HUDEP-2 (cell line): ENCODE measurements around the gene FGF21.
A peak's percentile ranks its signal among the peaks of the same experiment; 100 is the strongest.

Experiments used
- DNase-seq, 76 experiments: peaks; one replicate each; lab custom pipeline; 2025; ENCODE audit not compliant: unreplicated experiment in 76 of 76; lab: John Stamatoyannopoulos, UW

The FGF21 gene

DNA sequence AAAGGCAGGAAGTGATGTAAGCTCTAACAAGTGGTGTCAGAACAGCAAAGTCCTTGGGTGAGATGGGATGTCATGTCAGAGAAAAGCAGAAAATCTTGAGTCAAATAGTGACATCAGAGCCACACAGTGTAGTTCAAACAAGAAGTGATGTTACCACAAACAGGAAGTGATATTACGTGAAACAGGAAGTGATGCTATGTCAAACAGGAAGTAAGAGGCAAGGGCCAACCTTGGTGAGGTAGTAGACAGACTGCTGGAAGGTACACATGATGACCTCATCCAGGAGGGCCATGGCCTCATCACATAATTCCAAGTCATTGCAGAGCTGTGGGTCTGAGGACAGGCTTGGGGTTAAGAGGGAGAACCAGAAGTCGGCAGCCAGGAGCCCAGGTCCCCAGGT is 28.8 kb upstream of the FGF21 start:
- peak in 1 of 76 experiments; percentile 18 for DNase-seq

DNA sequence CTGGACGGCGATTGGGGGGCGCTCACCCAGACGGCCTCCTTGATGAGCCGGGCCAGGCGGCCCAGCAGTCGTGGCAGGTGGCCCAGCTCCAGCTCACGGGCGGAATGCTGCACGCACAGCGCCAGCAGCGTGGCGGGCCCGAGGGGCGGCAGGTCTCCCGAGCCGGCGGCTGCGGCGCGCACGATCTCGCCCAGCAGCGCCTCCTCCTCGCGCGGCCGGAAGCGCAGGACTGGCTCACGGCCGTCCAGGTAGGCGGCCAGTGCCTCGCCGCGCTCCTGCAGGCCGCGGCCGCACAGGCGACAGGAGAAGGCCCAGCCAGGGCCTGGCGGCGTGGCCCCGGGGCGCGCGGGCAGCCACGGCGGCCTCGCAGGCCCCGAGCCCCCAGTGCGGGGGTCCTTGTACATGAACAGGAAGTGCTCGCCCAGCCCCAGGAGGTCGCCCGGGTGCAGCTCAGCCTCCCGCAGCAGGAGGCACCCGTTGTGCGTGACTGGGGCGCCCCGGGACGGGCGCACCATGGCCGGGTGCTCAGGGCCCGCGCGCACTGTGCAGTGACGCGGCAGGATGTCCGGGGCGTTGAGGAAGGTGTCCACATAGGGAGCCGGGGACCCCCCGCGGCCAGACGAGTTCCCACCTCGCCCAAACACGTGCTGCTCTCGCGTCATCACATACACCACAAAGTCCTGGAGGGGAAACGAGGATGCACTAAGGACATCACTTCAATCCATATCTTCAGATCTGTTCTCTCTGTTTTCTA is 26.2 kb upstream of the FGF21 start:
- no peak for DNase-seq

DNA sequence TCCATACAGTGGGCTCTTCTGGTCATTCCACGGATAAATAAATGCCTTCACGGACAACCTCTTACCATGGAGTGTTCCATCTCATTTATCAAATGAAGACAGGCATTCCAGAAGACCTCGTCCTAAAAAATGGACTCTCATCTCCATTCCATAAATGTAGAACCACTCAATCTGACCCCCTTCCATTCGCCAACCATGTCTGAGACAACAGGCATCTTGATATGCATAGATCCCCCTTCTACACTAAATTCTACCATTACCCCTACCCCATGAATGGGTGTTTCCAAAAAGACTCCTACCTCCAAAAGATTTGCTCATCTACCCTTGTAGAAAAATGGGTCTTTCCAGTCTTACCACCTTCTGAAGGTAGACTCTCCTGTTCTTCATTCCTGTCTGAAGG is 23.9 kb upstream of the FGF21 start:
- DNase-seq, result no peak

DNA sequence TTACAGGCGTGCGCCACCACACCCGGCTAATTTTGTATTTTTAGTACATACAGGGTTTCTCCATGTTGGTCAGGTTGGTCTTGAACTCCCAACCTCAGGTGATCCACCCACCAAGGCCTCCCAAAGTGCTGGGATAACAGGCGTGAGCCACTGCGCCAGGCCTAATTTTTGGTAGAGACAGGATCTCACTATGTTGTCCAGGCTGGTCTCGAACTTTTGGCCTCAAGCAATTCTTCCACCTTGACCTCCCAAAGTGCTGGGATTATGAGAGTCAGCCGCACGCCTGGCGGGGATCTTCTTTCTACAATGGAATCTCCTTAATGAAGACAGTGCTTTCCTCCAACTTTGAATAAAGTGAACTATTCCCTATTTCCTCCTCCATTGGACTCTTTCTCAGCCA is 20.7 kb upstream of the FGF21 start:
- DNase-seq, result no peak

DNA sequence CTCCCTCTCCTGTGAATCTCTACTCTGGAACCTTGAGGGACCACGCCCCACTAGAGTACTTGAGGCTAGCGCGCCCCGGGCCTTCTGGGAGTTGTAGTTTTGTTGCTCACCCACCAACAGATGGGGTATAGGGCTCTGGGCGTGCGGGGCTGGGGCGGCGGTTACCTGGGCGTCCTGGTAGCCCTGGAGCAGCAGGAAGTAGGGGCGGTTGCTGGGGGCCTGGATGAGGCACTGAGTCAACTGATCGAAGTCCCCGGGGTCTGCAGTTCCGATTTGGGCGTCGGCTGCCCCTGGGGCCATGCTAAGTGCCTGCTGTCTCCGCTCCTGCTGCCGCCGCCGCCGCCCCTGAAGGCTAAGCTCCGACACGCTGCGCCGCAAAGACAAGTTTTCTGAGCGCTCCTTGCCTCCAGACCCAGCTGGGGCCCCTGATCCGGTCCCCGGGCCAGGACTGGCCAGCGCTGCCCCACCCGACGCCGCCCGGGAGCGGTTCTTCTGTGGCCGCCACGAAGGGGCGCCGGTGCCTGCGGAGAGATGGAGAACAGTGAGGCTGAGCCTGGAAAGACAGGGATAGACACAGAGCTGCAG is 20.2 kb upstream of the FGF21 start:
- DNase-seq, result no peak

DNA sequence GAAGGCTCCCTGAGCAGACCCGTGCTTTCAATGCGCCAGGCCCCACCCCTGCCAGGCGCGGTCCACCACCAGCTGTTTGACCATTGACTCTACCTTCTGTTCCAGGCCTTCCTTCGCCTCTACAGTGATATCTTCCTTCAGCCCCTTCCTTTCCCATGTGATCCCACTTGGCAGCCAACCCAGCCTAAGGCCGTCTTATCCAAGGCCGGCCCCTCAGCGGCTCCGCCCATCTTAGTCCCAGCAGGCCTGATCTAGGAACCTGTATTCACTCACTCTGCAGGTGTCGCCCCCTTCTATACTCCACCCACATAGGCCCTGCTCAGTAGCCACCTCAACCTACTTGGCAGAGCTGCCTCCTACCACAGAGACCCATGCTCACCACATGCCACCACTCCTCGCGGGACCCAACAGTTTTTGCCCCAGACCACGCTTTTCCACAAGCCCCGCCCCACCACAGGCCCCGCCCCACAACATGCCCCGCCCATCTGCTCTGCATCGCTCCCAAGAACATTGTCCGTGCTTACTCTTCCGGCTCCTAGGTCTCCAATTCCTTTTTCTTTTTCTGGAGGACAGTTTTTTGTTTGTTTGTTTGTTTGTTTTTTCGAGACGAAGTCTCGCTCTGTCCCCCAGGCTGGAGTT is 17.8 kb upstream of the FGF21 start:
- peak in 23 of 76 experiments; percentile 14 to 52 (median 31) for DNase-seq

DNA sequence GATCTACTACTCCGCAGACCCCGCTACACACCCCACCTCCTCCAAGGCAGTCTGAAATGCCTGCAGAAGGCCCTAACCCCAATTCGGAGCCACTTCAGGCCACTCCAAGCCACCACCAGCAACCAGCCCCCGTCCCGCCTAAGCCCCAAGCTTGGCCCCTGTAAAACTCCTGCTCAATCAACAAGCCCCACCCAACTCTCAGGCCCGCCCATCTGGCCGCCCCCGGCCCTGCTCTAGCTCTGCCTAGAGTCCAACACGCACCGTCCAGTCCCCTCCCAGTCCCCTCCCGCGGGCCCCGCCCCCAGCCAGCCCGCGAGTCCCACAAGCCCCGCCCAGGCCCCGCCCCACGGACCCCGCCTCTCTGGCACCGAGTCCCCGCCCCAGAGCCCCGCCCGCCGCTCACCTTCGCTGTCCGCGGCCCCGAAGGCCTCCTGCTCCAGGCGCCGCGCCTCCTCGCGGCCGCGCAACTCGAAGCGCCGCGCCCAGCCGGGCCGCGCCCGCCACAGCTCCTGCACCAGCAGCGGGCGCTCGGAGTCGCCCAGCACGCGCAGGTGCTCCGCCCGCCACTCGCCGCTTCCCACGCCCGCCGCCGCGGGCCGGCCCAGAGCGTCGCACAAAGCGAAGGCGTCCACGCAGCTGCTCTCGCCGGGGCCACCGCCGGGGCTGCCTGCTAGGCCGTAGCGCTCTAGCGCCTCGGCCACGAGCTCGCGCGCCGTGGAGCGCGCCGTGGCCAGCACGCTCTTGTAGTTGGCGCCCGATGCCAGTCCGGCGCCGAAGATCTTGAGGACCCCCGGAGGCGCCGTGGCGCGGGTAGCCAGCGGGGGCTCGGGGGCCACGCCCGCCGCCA is 16.5 kb upstream of the FGF21 start:
- DNase-seq, result peak in 73 of 76 experiments; percentile 56 to 99 (median 95)

DNA sequence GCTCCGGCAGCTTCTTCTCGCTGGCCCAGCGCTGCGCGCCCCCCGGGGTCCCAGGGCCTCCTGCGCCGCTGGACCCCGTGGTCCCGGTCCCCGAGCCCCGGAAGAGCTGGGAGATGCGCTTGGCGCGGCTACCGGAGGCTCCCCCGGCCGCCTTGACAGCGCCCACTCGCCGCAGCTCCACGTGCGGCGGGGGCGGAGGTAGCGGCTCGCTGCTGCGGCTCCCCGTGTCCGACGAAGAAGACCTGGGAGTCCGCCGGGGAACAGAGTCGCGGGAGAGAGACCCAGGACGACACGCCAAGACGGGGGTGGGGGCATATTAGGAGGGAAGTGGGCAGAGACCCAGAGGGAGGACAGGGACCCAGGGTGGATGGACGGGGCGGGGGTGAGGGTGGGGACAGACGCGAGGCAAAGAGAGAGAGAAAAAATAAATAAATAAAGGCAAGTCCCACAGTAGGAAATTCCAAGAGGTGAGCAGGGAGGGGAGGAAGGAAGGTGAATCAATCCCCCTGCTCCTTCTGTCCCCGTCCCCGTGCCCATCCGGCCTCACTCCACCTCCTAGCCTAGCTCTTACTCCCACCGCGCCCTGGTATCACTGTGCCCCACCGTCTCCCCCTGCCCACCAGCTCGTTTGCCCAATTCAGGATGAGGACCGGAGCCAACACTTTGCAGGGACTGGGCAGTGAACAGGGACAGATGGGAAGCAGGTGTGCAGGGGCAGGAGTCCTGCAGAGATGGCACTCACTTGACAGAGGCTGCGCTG is 15.7 kb upstream of the FGF21 start:
- DNase-seq, result peak in 1 of 76 experiments; percentile 23

DNA sequence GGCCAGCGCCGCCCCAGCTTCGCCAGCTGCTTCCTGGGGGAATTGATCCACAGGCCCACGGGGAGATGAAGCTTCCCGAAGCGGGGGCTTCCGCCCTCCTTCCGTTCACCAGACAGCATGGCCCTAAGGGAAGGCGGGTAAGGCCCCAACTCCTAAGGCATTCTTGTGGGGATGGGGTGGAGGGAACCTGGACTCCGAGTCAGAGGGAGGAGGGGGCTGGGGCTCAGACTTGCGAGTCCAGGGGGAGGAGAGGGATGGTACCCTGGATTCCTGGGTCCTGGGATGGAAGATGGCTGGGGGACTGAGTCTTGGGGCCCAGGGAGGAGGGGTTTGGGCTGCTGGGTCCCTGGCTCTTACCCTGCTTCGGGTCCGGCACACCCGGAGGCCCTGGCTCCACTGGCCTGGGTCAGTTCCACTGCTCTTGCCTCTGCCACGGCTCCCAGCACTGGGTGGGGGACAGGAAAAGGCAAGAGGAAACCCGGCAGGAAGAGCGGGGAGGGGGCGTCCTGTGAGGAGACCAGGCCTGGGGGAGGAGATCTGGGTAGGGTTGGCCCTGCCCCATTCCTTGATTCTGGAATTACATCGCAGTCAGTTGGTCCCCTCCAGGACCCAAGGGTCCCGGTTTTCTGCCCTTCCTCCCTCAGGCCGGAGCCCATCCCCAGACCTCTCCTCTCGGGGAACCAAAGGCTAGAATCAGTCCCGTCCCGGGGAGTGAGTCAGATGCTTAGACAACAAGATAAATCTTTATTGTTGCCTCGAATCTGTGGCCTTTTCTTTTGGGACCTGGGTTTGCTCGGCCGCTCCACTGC is 15.0 kb upstream of the FGF21 start, which contains the start of gene RASIP1:
RASIP1 (minus strand) TSS at position 447 of the 809 bp plus-strand sequence; CDS start at position 119, 328 bp downstream.
- peak in 8 of 76 experiments; percentile 19 to 41 (median 28) for DNase-seq

DNA sequence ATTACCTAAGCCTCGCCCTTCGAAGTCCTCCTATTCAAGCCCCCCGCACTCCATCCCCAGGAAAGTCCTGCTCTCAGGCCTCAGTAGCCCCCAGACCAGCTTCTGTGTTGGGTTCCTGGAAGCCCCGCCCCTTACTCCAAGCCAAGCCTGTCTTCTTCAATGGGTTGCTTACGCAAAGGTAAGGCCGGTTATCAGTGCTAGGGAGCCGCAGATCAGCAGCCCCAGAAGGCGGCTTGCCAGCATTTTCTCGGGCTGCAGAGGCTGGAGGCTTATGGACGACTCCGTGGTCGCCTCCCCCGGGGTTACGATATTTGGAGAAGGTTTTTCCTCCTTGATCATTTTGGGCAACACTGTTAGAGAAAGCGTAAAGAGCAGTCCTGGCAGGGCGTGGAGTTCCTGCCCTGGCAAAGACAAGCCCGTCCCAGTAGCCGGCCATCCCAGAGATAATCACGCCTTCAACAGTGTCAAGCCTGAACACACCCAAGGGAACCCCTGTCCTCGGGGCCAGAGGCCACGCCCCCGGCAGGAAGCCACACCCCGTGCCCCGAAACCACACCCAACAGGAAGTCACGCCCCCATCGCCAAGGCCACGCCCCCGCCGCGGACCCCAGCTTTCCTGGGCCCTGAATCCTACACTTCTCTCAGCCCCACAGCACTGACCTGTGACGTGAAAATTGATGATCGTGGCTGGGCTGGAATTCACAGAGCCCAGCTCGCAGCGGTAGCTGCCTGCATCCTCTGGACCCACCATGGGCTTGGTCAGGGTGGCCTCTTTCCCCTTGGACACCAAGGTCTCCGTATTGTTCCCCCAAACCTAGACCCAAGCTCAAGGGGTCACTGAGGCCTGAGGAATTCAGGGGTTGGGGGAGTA is 14.0 kb upstream of the FGF21 start:
- DNase-seq, result peak in 73 of 76 experiments; percentile 40 to 99 (median 88)

DNA sequence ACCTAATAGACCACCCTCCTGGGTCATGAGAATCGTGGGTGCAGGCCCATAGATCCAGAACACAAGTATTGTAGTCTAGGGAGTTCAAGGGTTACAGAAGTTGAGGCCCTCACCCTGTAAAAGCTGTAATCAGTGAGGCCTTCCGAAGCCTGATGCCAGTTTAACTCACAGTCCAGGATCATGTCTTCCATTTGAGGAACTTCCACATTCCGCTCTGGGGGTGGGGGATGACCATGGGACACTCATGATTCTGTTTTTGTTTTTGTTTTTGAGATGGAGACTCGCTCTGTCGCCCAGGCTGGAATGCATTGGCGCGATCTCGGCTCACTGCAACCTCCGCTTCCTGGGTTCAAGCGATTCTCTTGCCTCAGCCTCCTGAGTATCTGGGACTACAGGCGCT is 13.2 kb upstream of the FGF21 start:
- no peak for DNase-seq

DNA sequence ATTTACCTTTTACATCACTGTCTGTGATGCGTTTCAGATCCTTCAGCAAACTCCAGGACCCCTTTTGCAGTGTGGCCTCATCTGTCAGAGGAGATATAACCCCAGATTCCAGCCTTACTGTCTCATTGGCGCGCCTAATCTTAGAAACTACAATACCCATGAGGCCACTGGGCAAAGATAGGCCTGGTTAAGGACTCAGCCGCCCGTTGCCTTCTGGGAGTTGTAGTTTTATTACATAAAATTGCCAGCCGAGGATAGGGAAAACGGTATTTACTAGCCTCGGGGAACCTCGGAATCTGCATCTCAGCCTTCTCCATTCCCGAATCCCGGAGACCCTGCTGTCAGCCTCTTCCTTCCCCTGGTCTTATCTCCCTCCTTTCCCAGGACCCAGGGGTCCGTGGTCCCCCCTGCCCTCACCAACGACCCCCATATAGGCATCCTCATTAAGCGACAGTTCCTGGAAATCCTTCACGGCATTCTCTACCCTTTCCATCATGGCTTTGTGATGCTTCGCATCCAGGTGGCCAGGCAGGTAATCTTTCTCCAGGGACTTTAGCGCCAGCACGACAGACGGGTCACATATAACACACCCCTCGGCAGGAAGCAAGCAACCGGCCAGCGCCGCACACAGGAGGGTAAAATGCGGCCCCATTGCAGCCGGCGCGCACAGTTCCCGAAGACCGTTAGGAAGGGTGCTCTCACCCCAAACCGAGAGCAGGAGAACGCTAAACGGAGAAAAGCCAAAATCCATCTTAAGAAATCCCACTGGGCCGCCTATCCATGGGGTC is 9.9 kb upstream of the FGF21 start:
- peak in 63 of 76 experiments; percentile 25 to 81 (median 61) for DNase-seq

DNA sequence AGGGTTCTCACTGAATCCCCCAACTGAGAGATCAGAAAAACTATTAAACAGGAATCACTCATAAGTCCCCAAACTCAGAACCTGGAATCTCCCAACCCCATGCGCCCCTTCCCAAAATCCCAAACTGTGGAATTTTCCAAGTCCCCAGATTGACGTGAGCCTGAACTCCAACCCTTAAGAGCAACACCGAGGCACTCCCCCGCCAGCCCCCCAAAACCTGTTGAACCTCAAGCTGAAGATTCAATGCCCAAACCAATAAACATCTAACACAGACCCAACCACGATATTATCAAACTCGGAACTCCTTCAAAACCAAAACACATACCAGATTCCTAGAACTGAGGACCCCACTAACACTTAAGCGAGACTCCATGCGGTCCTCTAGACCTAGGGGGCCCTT is 9.2 kb upstream of the FGF21 start:
- DNase-seq, result peak in 1 of 76 experiments; percentile 20

DNA sequence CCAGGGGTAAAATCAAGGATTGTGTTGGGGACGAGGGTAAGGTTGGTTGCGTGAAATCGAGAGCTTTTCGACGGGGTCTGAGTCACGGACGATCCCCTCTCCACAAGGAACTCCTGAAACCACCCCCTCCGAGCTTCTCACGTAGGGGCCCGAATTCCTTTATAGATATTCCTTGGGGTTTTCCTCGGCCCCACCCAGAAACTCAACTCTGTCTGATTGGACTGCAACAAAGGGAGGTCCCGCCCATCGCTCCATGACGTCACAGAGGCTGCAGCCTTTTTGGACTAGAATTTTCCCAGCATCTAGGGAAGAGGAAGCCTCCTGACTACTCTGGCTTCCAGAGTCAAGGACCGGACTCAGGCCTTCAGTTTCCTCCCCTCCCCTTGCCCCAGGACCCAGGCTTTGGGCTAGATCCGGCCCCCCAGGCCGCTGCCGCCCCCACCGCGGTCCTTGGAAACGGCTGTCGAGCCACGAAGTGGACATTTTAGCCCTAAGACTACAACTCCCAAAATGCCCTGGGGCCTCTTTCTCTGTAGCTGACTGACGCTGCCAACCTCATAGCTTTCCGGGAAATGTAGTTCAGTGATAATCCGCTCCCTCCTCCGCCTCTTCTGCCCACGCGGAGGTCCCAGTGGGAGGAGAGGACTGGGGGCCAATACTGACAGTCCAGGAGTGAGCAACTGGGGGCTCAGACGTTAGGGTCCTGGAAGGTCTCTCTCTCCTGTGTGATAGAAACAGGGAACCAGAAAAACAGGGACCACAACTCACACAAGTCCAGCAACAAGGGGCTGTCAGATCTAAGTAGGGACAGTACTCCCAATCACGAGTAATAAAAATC is 8.4 kb upstream of the FGF21 start, which contains the start of gene IZUMO1:
IZUMO1 (minus strand) TSS at position 172 of the 838 bp plus-strand sequence. CDS start 1,050 bp downstream, outside the sequence.
- peak in 65 of 76 experiments; percentile 27 to 87 (median 72) for DNase-seq

DNA sequence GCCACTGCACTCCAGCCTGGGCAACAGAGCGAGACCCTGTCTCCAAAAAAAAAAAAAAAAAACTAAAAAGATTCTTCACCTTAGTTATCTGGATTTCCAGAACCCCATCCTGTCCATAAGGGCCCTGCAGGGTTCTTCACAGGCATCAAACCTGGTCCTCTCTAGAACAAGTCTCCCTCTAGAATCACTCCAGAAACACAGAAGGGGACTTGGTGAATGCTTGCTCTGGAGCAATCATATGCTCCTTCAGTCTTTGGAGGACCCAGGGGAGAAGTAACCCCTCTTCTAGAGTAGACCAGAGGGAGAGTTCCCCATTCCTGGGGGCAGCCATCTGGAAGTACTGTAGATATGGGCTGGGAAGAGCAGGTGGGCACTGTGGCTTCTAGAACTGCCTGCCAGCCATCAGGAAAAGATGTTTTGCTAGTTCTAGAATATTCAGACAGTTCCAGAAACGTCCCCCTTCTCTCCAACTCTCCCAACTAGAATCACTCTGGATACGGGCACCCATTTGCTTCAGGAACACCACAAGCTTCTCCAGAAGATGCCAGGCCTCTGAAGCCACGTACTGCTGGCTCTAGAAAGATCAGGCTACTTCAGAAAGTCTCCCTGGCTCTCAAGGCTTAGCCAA is 5.6 kb upstream of the FGF21 start:
- DNase-seq, result peak in 1 of 76 experiments; percentile 16

DNA sequence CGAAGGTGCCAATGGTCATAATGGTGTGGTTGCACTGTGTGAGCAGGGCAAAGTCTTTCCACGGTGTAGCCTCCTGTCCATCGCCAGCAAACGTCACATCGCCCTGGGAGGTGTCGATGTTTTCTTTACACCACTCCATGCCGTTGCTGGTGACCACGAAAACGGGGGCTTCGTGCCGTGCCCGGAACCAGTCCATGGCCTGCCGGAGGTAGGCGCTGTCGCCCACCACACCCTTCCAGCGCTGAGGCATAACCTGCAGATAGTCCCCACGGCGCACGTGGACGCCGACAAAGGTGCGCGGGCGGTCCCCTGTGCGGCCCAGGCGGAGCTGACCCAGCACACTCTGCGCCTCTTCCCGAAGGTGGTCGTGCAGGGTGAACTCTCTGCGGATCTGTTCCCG is 5.0 kb upstream of the FGF21 start:
- peak in 5 of 76 experiments; percentile 28 to 46 (median 37) for DNase-seq
